C4-2B (cell line): ENCODE results near the gene EPHA7.

Experiments
- H3K27ac ChIP-seq: fragments of 450-650 bp; 2 replicates; pipeline ENCODE4 v1.5.1; 2017
- CTCF ChIP-seq: fragments of 450-650 bp; conservative IDR thresholded peaks from 2 replicates; pipeline ENCODE4 v1.5.1; 2017; ENCODE audit warnings: mild to moderate bottlenecking
- ZFX ChIP-seq: fragments of 450-650 bp; IDR thresholded peaks from 2 replicates; pipeline ENCODE4 v1.6.1; 2017

Gene EPHA7

GRCh38 chr6:93371756-93372155 lies 47.6 kb downstream of the EPHA7 start:
- no peak for TF ChIP-seq ZFX
- no peak for TF ChIP-seq CTCF

GRCh38 chr6:93369586-93370134 lies 49.7 kb downstream of the EPHA7 start:
- TF ChIP-seq CTCF (no peak), ZFX (no peak)

More at GRCh38 chr6:93371756-93372155, 47.6 kb downstream of the EPHA7 start:
- H3K27ac ChIP-seq, result no peak overlapping the region

GRCh38 chr6:93366506-93366905 lies 52.9 kb downstream of the EPHA7 start:
- H3K27ac ChIP-seq, result no peak overlapping the region
- TF ChIP-seq CTCF, result no peak
- TF ChIP-seq ZFX, result no peak

More at GRCh38 chr6:93369586-93370134, 49.7 kb downstream of the EPHA7 start:
- H3K27ac ChIP-seq, result no peak overlapping the region

- H3K27ac ChIP-seq, result no peak overlapping the region
- TF ChIP-seq ZFX (no peak), CTCF (no peak)
These were observed 53.9 kb downstream of the EPHA7 start for GRCh38 chr6:93365445-93365844.

- no peak for TF ChIP-seq CTCF
- TF ChIP-seq ZFX, result no peak
These were observed 60.9 kb downstream of the EPHA7 start for GRCh38 chr6:93358435-93358834.

GRCh38 chr6:93352604-93353003 lies 66.8 kb downstream of the EPHA7 start:
- TF ChIP-seq ZFX, result no peak
- no peak for TF ChIP-seq CTCF
- H3K27ac ChIP-seq, result no peak overlapping the region

More at GRCh38 chr6:93358435-93358834, 60.9 kb downstream of the EPHA7 start:
- H3K27ac ChIP-seq, result no peak overlapping the region

GRCh38 chr6:93351222-93351621 lies 68.1 kb downstream of the EPHA7 start:
- H3K27ac ChIP-seq, result no peak overlapping the region
- TF ChIP-seq CTCF (no peak), ZFX (no peak)
